Naive thymus-derived CD4-positive, alpha-beta T cell (primary cell): ENCODE results near the gene COL6A1. TPM values are rescaled to one million over a fixed set of nuclear protein-coding genes. Genes with fewer than 3 reads are reported as not detected.

Experiments
- ATAC-seq: fragments of 150-1000 bp; cut with Tn5 transposase; 2 replicates; pipeline ENCODE4 v1.10.0; 2021; ENCODE audit warnings: mild to moderate bottlenecking, moderate library complexity
- CTCF ChIA-PET: fragments of 350-600 bp; sonication (Branson Sonifier 250); formaldehyde crosslinking; loops from one replicate; lab custom pipeline; 2021; ENCODE audit warnings: antibody characterized with exemption; lab: Charles Lee
- POLR2A ChIA-PET: fragments of 350-600 bp; sonication (Branson Sonifier 250); formaldehyde crosslinking; loops from one replicate; lab custom pipeline; 2021; ENCODE audit warnings: antibody characterized with exemption, inconsistent platforms; lab: Charles Lee
- DNase-seq, 9 donors: peaks; one replicate each; pipeline versions ENCODE4 v3.0.0 to v3.0.0-alpha.2; 2020 to 2022; ENCODE audit warnings: mixed read lengths in 1 of 9
- H3K27ac ChIP-seq: one replicate; pipeline ENCODE4 v1.7.0; 2013; ENCODE audit warnings: mild to moderate bottlenecking, low read depth, low read length, moderate library complexity
- H3K27me3 ChIP-seq, 2 donors: one replicate each; pipeline ENCODE4 v1.7.0; 2013; ENCODE audit warnings: low read length in 2 of 2, mild to moderate bottlenecking in 2 of 2, moderate library complexity in 2 of 2; ENCODE audit not compliant: control insufficient read depth in 2 of 2, insufficient read depth in 2 of 2
- H3K36me3 ChIP-seq, 3 experiments: 1 replicate in 2 of 3; 2 replicates in 1 of 3; pipeline ENCODE4 v1.7.0; 2013; ENCODE audit warnings: low read length in 3 of 3, mild to moderate bottlenecking in 3 of 3, moderate library complexity in 1 of 3; ENCODE audit not compliant: insufficient read depth in 3 of 3, control insufficient read depth in 2 of 3
- H3K4me1 ChIP-seq, 2 donors: one replicate each; pipeline ENCODE4 v1.7.0; 2013; ENCODE audit warnings: low read length in 2 of 2, mild to moderate bottlenecking in 2 of 2, moderate library complexity in 1 of 2; ENCODE audit not compliant: control insufficient read depth in 2 of 2, insufficient read depth in 2 of 2
- H3K4me3 ChIP-seq: 2 replicates; pipeline ENCODE4 v1.7.0; 2013; ENCODE audit warnings: mild to moderate bottlenecking, low read length
- H3K9me3 ChIP-seq, 3 experiments: 1 replicate in 2 of 3; 2 replicates in 1 of 3; pipeline ENCODE4 v1.7.0; 2013; ENCODE audit warnings: low read length in 3 of 3; ENCODE audit not compliant: control insufficient read depth in 2 of 3
- H3K27ac Mint-ChIP-seq, 9 donors: one replicate each; pipeline ENCODE4 v1.8.0; 2020 to 2022; ENCODE audit warnings: mixed read lengths in 9 of 9, mild to moderate bottlenecking in 8 of 9, moderate library complexity in 5 of 9, inconsistent platforms in 2 of 9
- H3K27me3 Mint-ChIP-seq, 5 donors: one replicate each; pipeline ENCODE4 v1.8.0; 2021 to 2022; ENCODE audit warnings: mixed read lengths in 5 of 5, mild to moderate bottlenecking in 1 of 5
- H3K36me3 Mint-ChIP-seq, 5 donors: one replicate each; pipeline ENCODE4 v1.8.0; 2020 to 2022; ENCODE audit warnings: mixed read lengths in 5 of 5, mild to moderate bottlenecking in 3 of 5, inconsistent platforms in 1 of 5
- H3K4me1 Mint-ChIP-seq, 7 donors: one replicate each; pipeline ENCODE4 v1.8.0; 2020 to 2022; ENCODE audit warnings: mixed read lengths in 7 of 7, mild to moderate bottlenecking in 3 of 7, inconsistent platforms in 1 of 7
- H3K4me3 Mint-ChIP-seq, 10 donors: one replicate each; pipeline ENCODE4 v1.8.0; 2020 to 2022; ENCODE audit warnings: mild to moderate bottlenecking in 10 of 10, mixed read lengths in 10 of 10, moderate library complexity in 6 of 10, inconsistent platforms in 2 of 10
- H3K9me3 Mint-ChIP-seq, 11 donors: one replicate each; pipeline ENCODE4 v1.8.0; 2020 to 2022; ENCODE audit warnings: mixed read lengths in 11 of 11, mild to moderate bottlenecking in 4 of 11, inconsistent platforms in 1 of 11, moderate library complexity in 1 of 11
- intact Hi-C, 2 donors: fragments of 100-400 bp; cut with micrococcal nuclease; formaldehyde crosslinking; loops; one replicate each; pipeline ENCODE4 v1.15.1; 2023
- polyA plus RNA-seq, 2 donors: library from polyadenylated mRNA; unstranded; fragments of 300-500 nt; fragmentation: Illumina TruSeq; gene quantifications; one replicate each; pipeline ENCODE4 v1.2.3, GENCODE V29; 2021
- total RNA-seq, 6 experiments: library from RNA in 5 of 6; stranded (reverse) in 5 of 6; gene quantifications; 1 replicate in 5 of 6; 2 replicates in 1 of 6; pipeline ENCODE4 v1.2.3 and lab custom pipeline; 2021 to 2026

Gene COL6A1
- total and polyA plus RNA-seq, 7 experiments from 2014 or later, result 0.22 to 17.1 (median 6.0) TPM

DNA sequence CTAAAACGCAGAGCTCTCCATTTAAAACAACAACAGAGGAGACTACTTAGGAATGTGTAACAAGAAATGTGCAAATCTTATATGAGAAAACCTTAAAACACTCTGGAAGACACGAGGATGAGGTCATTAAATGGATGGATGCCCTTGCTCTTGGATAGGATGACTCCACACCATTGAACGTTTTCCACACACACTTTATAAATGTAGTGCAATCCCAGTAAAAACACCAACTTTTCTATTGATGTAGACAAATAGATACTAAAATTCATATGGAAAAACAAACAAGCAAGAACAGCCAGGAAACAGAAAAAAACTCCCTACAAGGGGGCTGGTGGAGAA, 18.4 kb upstream of the COL6A1 start:
- ATAC-seq, result no peak
- Mint-ChIP-seq H3K4me3 (no peak overlapping the region), H3K4me1 (peaks cover under 1 to 4% (median 2%) of the 10 kb centered on the region in 7 donors), H3K36me3 (peaks cover 0 to 24% (median 8%) of the 10 kb centered on the region in 5 donors), H3K27me3 (peaks cover 0 to 19% (median 13%) of the 10 kb centered on the region in 5 donors), H3K27ac (no peak overlapping the region), H3K9me3 (peaks cover 6 to 52% (median 16%) of the 10 kb centered on the region in 11 donors)
- CTCF ChIA-PET, result no interaction called here
- Histone ChIP-seq H3K36me3 (no peaks in the 10 kb centered on the region), H3K9me3 (peaks cover 0 to 17% (median 0%) of the 10 kb centered on the region in 3 experiments), H3K27ac (no peak overlapping the region), H3K4me3 (no peak overlapping the region), H3K27me3 (peaks cover 0 to 3% of the 10 kb centered on the region in 2 donors), H3K4me1 (no peaks in the 10 kb centered on the region)
- POLR2A ChIA-PET, result interaction anchor here (0.6 kb wide), 1 partner anchor 812 kb away, joined by 4 read pairs; no protein-coding TSS in a partner anchor
- no peak for DNase-seq
- intact Hi-C loops, result no loop called here

GRCh38 chr21:45964649-45965048, 16.9 kb upstream of the COL6A1 start:
- ATAC-seq (no peak), DNase-seq (no peak)
- H3K36me3 Mint-ChIP-seq, result peaks cover 0 to 24% (median 8%) of the 10 kb centered on the region in 5 donors
- H3K27me3 Mint-ChIP-seq, result peaks cover 0 to 13% (median 8%) of the 10 kb centered on the region in 5 donors
- intact Hi-C loops, result no loop called here
- ChIA-PET POLR2A (no interaction called here), CTCF (no interaction called here)
- H3K36me3 ChIP-seq, result no peaks in the 10 kb centered on the region
- H3K4me1 Mint-ChIP-seq, result no peaks in the 10 kb centered on the region
- no peaks in the 10 kb centered on the region for H3K4me1 ChIP-seq
- H3K27ac Mint-ChIP-seq, result no peak overlapping the region
- H3K9me3 Mint-ChIP-seq, result peaks cover 6 to 52% (median 16%) of the 10 kb centered on the region in 11 donors
- H3K4me3 Mint-ChIP-seq, result no peak overlapping the region
- no peak overlapping the region for H3K27ac ChIP-seq
- no peak overlapping the region for H3K4me3 ChIP-seq
- H3K27me3 ChIP-seq, result peaks cover 0 to 3% of the 10 kb centered on the region in 2 donors
- peaks cover 0 to 17% (median 0%) of the 10 kb centered on the region in 3 experiments for H3K9me3 ChIP-seq

GRCh38 chr21:45965084-45965809, 16.3 kb upstream of the COL6A1 start:
- H3K36me3 Mint-ChIP-seq, result peaks cover 0 to 24% (median 8%) of the 10 kb centered on the region in 5 donors
- no peak overlapping the region for H3K4me3 Mint-ChIP-seq
- DNase-seq (no peak), ATAC-seq (no peak)
- H3K9me3 Mint-ChIP-seq, result peaks cover 6 to 52% (median 16%) of the 10 kb centered on the region in 11 donors
- H3K4me3 ChIP-seq, result no peak overlapping the region
- peaks cover 0 to 3% of the 10 kb centered on the region in 2 donors for H3K27me3 ChIP-seq
- H3K27ac Mint-ChIP-seq, result no peak overlapping the region
- peaks cover 0 to 15% (median 0%) of the 10 kb centered on the region in 3 experiments for H3K9me3 ChIP-seq
- CTCF ChIA-PET, result no interaction called here
- POLR2A ChIA-PET, result no interaction called here
- H3K27me3 Mint-ChIP-seq, result peaks cover 0 to 13% (median 8%) of the 10 kb centered on the region in 5 donors
- intact Hi-C loops, result no loop called here
- H3K4me1 ChIP-seq, result no peaks in the 10 kb centered on the region
- H3K36me3 ChIP-seq, result no peaks in the 10 kb centered on the region
- no peak overlapping the region for H3K27ac ChIP-seq
- H3K4me1 Mint-ChIP-seq, result peaks cover 0 to 4% (median 0%) of the 10 kb centered on the region in 7 donors

DNA sequence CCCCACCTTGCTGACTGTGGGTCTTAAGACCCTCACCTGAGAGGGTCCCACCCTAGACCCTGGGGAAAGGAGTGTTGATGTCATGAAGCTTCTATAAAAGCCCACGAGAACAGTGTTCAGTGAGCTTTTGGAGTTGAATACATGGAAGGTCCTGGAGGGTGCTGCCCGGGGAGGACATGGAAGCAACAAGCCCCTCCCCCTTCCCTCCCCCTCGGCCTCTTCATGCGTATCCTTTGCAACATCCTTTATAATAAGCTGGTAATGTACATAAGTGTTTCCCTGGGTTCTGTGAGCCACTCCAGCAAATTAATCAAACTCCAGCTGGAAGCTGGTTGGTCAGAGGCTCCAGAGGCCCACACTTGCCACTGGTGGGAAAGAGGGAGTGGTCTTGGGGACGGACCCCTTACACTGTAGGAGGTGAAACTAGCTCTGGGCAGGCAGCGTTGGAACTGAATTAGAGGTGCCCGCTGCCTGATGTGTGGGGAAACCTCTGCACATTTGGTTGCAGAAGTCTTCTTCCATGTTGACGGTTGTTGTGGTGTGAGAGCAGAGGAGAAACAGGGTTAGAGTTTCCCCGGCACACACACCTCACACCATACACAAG, 14.7 kb upstream of the COL6A1 start:
- Mint-ChIP-seq H3K27ac (no peak overlapping the region), H3K9me3 (peaks cover 4 to 35% (median 7%) of the 10 kb centered on the region in 11 donors), H3K36me3 (peaks cover 0 to 14% (median 6%) of the 10 kb centered on the region in 5 donors), H3K4me1 (peaks cover 0 to 4% (median 0%) of the 10 kb centered on the region in 7 donors), H3K27me3 (peaks cover 0 to 10% (median 4%) of the 10 kb centered on the region in 5 donors), H3K4me3 (no peak overlapping the region)
- H3K36me3 ChIP-seq, result no peaks in the 10 kb centered on the region
- no peak overlapping the region for H3K27ac ChIP-seq
- ChIA-PET CTCF (interaction anchor here (0.5 to 1.2 kb wide), 2 partner anchors 45 to 176 kb away, joined by 3 read pairs; no protein-coding TSS in a partner anchor), POLR2A (no interaction called here)
- peaks cover 0 to 3% of the 10 kb centered on the region in 2 donors for H3K27me3 ChIP-seq
- DNase-seq, result no peak
- H3K9me3 ChIP-seq, result peaks cover 0 to 10% (median 0%) of the 10 kb centered on the region in 3 experiments
- intact Hi-C loops, result no loop called here
- no peak for ATAC-seq
- H3K4me1 ChIP-seq, result no peaks in the 10 kb centered on the region
- H3K4me3 ChIP-seq, result no peak overlapping the region

DNA sequence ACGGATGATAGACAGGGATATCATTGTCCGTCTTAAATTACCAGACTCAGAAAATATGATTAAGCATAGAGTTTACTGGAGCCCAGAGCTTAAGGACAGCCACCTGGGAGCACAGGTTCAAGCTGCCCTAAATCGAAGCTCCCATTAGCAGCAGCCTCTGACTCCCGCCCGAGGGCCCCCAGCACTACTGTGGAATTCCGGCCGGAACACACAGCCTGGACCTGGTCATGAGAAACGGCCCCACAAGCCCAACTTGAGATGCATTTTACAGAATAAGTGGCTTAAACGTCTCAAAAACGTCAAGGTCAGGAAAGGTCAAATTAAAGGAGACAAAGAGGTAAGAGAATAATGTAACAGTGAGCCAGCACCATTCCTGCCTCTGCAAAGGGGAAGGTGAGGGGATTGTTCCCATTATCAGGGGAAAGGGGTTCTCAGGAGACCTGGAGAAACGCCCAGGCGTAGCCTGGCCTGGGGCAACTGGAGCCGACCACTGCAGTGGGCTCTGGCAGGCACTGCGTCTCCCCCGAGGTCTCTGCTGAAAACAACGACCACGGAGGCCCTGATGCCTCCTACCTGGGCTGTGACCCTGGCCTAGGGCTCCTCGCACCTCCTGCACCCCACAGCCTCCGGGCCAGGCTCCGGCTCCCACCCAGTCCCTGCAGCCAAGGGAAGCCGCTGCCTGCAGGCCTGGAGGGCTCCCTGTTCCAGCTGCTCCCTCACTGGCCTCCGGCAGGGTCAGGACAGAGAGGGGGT, 11.5 kb upstream of the COL6A1 start:
- Histone ChIP-seq H3K36me3 (no peaks in the 10 kb centered on the region), H3K4me1 (peaks cover 19 to 21% of the 10 kb centered on the region in 2 donors), H3K9me3 (no peaks in the 10 kb centered on the region), H3K27me3 (peaks cover 0 to 16% of the 10 kb centered on the region in 2 donors), H3K4me3 (no peak overlapping the region), H3K27ac (no peak overlapping the region)
- POLR2A ChIA-PET, result no interaction called here
- intact Hi-C loops, result loop anchor here (5.0 to 10.0 kb wide), 5 partner anchors 125 to 487 kb away; partner anchors contain the start of genes COL6A2 (in 1 of the 2), DIP2A (in 1 of the 2), LSS (in 1 of the 2) and MCM3AP (in 1 of the 2)
- H3K4me3 Mint-ChIP-seq, result peak overlapping the region in 2 of 10 donors; percentile 14 to 36
- DNase-seq (no peak), ATAC-seq (no peak)
- peaks cover 0 to 18% (median 0%) of the 10 kb centered on the region in 5 donors for H3K27me3 Mint-ChIP-seq
- peaks cover 0 to 8% (median 0%) of the 10 kb centered on the region in 11 donors for H3K9me3 Mint-ChIP-seq
- no peaks in the 10 kb centered on the region for H3K36me3 Mint-ChIP-seq
- CTCF ChIA-PET, result interaction anchor here (0.6 kb wide), 1 partner anchor 1020 kb away, joined by 4 read pairs; no protein-coding TSS in a partner anchor
- peak overlapping the region in 1 of 9 donors; percentile 58 for H3K27ac Mint-ChIP-seq
- peaks cover 4 to 12% (median 9%) of the 10 kb centered on the region in 7 donors for H3K4me1 Mint-ChIP-seq
